GM12873 (cell line): Measurements from ENCODE around the gene THOP1.

Experiments used
- TF ChIP-seq, protein P1 (sequence below): IDR thresholded peaks from 2 replicates; pipeline ENCODE4 v1.5.1; 2012; ENCODE audit warnings: low read depth, mild to moderate bottlenecking, moderate library complexity, low read length, control low read depth; ENCODE audit not compliant: insufficient read depth; ENCODE audit errors: missing control alignments

THOP1 gene

DNA sequence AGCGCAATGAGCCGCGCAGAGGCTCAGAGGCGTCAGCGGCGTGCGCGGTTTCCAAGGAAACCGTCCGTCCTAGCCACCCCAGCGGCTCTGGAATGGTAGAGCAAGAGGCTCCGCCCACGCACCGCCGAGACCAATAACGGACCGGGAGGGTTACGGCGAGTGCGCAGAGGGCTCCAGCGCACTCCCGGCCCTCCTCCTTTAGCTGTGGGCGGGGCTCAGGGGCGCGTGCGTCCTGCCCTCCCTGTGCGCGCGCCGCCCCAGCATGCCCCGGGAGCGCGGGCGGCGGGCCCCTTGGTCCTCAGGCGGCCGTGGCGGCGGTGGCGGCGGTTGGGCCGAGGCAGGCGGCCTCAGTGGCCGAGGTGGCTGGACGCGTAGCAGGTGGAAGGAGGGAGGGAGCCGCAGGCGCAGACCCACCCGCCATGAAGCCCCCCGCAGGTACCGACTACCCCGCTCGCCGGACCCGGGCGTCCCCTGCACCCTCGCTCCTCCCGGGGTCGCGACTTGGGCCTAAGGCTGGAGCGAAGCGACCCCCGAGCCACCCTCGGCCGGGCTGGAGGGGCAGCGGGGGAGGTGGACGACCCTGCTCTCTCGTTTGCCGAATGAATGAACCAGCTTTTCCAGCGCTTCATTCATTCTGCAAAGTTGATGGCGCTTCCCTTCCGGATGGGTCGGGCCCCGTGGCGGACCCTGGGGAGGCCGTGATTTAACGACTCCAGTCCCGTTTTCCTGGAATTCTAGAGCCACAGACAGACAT, at the start of gene THOP1:
THOP1 (plus strand) TSS at position 260 of the 754 bp plus-strand sequence; CDS start at position 420, 160 bp downstream.
- TF ChIP-seq, protein P1, sequence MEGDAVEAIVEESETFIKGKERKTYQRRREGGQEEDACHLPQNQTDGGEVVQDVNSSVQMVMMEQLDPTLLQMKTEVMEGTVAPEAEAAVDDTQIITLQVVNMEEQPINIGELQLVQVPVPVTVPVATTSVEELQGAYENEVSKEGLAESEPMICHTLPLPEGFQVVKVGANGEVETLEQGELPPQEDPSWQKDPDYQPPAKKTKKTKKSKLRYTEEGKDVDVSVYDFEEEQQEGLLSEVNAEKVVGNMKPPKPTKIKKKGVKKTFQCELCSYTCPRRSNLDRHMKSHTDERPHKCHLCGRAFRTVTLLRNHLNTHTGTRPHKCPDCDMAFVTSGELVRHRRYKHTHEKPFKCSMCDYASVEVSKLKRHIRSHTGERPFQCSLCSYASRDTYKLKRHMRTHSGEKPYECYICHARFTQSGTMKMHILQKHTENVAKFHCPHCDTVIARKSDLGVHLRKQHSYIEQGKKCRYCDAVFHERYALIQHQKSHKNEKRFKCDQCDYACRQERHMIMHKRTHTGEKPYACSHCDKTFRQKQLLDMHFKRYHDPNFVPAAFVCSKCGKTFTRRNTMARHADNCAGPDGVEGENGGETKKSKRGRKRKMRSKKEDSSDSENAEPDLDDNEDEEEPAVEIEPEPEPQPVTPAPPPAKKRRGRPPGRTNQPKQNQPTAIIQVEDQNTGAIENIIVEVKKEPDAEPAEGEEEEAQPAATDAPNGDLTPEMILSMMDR: no peak

DNA sequence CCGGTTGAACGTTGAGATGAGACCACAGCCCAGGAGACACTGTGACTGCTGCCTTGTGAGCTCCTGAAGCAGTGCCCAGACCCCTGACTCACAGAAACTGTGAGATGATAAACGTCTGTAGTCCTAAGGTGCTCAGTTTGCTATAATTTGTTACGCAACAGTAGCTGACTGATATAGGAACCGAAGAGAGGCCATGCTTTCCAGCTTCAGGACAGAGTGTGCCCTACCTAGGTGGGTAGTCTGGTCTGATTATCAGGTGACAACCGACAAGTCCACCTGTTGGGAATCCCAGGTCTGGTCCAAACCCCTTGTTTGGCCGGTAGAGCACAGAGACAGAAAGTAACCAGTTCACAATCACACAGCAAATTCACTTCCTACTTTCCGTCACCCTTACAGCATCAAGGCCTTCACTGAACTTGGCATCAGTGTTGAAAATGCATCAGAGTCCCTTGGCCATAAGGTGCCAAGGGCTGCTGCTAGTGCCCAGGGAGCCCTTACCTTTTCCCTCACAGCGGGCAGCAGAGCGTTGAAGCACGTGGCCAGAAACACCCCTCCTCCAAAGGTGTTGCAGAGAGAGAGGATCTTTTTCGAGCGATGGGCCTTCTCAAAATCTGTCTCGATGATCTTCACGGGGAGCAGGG, 48.6 kb upstream of the THOP1 start:
- TF ChIP-seq, protein P1: no peak

DNA sequence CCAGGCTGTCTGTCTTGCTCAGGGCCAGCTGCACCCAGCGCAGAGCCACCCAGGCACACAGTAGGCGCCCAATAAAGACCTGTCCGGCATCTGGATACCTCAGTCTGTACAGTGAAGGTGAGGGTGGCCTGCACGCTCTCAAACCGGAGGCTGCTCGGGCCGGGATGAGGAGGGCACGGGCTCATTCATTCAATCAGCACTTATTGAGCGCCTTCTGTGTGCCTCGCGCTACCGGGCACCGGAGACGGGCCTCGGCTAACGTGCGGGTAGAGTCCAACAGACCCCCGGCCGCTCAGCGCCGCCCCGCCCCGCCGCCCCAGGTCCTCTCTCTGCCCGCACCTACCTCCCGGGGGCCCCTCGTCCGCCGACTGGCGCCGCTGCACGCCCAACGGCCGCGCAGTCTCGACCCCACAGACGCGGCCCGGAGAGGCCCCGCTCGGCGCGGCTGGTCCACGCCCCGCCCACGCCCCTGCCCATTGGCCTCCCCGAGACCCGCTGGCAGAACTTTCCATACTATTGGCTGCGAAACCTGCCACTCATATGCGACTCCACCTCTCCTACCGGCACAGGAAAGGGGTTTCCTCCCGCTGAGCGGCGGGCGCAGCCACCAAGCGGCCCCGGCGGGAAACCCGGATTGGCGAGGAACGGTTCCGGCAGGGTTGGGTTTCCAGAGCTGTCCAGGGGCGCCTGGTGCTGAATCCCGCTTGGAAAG, 45.5 kb upstream of the THOP1 start, which contains the start of gene SLC39A3:
SLC39A3 (minus strand) TSS at position 416 of the 712 bp plus-strand sequence. CDS start 2,760 bp downstream, outside the sequence.
- TF ChIP-seq, protein P1: no peak

DNA sequence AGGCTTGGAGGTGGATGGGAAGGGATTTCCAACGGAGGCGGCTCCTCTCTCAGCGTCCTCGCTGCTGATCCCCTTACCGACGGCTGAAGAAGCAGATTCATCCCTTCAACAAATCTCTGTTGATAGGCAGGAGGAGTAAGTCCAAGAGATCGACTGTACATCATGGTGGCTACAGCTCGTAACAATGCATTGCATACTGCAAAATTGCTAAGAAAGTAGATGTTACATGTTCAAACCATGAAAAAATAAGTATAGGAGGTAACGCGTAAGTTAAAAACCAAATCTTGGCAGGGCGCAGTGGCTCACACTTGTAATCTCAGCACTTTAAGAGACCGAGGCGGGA, 45.0 kb upstream of the THOP1 start:
- TF ChIP-seq, protein P1: no peak

DNA sequence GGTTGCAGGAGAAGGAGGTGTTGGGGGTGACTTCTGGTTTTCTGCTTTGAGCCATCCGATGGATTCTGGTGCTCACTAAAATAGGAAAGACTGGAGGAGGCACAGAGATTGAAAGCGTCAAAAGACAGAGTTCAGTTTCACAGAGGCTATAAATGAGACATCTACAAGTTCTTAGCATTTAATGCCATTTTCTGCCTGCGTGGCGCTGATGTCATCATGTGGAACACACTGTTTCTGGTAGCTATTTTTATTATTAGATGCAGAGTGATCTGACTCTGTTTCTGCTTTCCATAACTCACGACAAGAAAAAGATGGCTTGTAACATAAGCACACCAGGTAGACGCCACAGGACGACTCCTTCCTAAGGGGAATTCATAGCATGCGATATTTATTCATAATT, 42.2 kb upstream of the THOP1 start:
- TF ChIP-seq, protein P1: no peak

DNA sequence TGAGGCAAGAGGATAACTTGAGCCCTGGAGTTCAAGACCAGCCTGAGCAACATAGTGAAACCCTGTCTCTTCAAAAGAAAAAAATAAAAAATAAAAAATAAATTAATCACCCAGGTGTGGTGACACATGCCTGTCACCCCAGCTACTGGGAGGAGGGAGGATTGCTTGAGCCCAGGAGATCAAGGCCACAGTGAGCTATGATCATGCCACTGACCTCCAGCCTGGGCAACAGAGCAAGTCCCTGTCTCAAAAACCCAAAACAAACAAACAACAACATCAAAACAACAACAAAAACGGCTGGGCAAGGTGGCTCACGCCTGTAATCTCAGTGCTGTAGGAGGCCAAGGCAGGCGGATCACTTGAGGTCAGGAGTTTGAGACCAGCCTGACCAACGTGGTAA, 41.2 kb upstream of the THOP1 start:
- TF ChIP-seq, protein P1: no peak

DNA sequence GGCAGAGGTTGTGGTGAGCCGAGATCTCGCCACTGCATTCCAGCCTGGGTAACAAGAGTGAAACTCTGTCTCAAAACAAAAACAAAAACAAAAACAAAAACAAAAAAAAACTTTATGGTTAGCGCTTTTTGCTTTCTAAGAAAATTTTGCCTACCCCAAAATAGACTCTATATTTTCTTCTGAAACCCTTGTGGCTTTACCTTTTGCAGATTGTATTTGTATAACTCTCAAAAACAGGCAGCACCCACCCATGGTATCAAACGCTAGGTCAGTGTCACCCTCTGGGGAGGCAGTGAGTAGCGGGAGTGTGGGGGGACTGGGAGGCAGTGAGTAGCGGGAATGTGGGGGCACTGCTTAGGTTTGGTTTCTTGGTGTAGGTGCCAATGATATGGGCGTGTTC, 38.0 kb upstream of the THOP1 start:
- TF ChIP-seq, protein P1: no peak
